HK-2 (cell line): ENCODE results near the gene AIPL1.

ENCODE experiments used
- DNase-seq: peaks from one replicate; pipeline ENCODE4 v3.0.0-alpha.2; 2018; ENCODE audit not compliant: unreplicated experiment

AIPL1 gene

DNA sequence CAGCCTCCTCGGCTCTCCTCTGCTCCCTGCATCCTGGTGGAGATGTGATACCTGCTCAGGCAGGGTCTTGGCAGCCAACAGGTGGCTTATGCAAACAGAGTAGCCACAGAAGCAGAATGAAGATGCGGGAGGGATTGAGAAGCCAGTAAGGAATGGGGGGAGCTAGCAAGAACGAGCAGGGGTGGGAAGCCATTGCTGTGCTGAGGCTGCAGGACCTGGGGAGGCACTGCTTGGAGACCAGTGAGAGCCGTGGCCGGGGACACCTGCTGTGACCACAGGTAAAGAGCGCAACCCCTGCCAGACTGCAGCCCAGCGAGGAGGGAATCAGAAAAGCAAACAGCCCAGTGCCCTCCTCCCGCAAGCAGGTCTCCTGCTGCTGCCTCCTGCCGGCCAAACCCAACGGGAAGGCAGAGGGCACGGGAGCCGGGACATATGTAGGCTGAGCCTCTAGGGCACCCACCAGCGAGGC is 14.7 kb downstream of the AIPL1 start:
- DNase-seq: no peak

GRCh38 chr17:6415616-6416015 is 19.3 kb downstream of the AIPL1 start:
- no peak for DNase-seq

GRCh38 chr17:6413065-6413464 is 21.9 kb downstream of the AIPL1 start:
- no peak for DNase-seq

- no peak for DNase-seq
Observed at GRCh38 chr17:6408735-6409134, 26.2 kb downstream of the AIPL1 start.

DNA sequence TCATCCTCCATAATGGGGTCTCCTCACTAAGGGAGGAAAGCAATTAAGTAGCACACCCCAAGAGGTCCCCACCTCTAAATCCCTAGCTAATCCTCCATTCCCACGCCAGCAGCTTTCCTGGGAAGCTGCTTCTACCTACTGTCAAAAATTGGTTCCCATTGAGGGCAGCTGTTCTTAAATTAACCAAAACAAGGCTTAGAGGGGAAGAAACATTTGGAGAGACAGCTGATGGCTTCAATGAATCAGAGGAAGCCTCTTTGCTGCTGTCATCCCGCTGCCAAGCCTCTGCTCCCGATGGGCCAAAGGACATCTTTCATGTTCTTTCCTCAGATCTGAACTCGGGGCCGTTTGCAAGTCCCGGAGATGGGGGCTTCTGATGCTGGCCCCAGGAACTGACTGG is 26.6 kb downstream of the AIPL1 start:
- no peak for DNase-seq

- DNase-seq: no peak
Observed at GRCh38 chr17:6402258-6402657, 32.7 kb downstream of the AIPL1 start.

DNA sequence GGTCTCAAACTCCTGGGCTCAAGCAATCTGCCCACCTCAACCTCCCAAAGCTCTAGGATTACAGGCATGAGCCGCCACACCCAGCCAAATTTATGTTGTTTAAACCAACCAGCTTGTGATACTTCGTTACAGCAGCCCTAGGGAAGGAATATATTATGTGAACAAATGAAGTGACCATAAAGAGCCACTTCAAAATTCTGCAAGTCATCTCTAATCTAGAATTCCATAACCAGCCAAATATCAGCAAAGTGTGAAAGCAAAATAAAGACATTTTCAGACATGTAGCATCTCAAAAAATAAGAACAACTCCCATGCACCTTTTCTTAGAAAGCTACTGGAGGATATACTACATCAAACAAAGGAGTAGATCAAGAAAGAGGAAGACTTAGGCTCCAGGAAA is 36.0 kb downstream of the AIPL1 start:
- no peak for DNase-seq

DNA sequence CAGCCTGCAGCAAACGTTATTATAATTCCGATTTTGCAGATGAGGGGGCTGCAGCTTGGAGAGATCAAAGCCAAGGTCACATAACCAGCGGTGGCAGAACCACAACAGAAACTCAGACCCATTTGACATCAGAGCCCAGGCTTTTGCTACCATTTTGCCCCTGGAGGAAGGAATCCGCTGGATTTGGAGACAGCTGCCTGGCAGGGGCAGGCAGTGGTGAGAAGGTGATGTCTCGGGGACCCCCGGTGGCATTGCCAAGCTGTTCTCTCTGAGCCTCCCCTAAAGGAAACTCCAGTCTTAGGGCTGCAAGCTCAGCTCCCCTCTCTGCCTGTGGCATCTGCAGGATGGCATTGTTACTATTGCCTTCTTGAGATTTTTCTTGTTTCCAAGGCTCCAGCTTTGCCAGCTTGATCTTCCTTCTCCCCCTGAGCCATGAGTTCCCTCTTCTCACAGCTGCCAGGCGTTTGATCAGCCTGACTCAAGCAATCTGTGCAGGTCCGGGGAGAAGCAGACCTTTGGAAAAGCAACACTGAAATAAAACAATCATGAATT is 40.8 kb downstream of the AIPL1 start:
- DNase-seq: no peak

GRCh38 chr17:6393351-6393952 is 41.5 kb downstream of the AIPL1 start:
- DNase-seq: no peak

DNA sequence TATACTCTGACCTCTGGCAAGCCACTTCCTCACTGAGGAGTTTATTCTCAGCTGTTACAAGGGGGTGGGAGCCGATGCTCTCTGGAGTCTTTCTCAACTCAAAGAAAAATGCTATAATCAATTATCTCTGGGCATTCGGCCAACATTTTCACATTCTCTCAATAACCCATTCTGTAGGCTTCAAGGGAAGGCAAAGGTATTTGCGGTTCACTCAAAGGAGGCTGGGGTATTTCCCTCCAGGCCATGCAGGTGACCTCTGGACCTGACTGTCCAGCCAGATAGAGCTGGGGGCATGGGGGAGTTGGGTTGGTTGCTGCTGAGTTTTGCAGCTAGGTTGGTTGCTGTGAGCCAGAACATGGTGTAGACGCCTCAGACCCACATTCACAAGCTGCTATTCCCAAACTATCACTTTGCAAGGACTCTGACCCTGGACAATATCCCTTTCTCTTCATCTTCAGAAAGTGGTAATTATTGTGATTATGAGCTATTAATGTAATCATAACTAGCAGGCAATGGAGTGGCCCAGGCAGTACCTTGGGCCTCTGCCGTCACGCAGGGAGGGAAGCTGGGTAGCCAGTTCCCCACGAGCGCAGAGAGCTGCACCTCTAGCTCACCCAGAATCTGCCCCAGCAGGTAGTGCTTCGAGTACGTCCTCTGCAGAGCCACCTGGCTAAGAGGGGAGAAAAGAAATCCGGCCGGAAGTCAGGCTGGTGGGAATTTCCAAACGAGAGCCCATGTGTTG is 42.1 kb downstream of the AIPL1 start:
- DNase-seq: no peak

- no peak for DNase-seq
Observed at GRCh38 chr17:6388416-6388815, 46.5 kb downstream of the AIPL1 start.

- DNase-seq: no peak
Observed at GRCh38 chr17:6387858-6388257, 47.1 kb downstream of the AIPL1 start.

DNA sequence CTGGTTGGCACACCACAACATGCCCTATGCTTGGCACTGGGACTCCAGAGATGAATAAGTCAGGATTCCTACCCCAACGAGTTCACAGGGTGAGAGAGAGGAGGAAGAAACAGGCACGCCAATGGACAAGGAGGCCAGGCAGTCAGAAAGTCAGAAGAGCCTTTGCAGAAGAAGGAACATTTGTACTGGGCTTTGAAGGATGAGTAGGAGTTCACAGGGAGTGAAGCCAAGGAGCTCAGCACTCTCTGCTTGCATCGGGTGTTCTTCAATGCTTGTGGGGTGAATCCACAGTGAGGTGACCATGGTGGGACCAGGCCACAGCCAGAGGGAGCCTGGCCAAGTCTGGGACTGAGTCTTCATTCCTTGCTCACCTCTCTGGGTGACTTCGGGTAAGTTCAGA is 47.5 kb downstream of the AIPL1 start:
- no peak for DNase-seq

GRCh38 chr17:6386041-6386630 is 48.8 kb downstream of the AIPL1 start:
- DNase-seq: no peak

GRCh38 chr17:6384481-6384880 is 50.4 kb downstream of the AIPL1 start:
- DNase-seq: no peak

DNA sequence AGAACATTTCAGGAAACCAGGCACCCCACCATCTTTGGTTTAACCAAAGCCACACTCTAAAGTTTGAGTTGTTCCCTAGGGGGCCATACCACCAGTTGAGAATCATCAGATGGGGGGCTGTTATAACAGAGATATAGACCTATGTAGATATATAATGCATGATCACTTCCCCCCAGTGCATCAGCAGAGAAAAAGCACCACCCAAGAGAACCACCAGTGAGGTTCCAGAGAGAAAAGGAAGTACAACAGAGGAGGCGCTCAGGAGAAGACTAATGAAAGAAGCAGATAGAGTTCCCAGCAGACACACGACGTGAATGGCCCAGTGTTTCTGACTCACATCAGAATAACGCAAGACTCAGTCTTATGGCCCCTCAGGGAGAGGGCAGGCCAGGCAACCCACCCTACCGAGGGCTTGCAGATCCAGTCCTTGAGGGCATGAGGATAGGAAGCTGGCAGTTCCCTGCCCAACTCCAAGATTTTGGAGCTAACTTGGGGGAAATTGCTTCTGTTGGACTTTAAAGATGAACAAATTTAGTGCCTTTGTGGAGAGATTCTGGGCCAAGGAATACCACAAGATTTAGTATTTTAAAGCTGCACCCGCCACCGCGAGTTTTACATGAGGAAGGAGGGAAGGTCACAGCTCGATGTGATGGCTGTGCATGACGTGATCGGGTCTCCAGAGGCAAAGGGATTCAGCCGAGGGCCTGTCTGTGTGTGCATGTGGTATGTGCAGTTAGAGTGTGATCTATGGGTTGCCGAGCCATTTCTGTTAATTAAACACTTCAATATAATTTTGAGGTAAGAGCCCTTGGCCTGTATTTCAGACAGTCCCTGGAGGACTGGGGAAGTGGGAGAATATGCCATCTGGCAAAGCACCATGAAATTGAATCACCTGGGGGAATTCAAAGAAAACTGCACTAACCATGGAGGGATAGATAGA is 53.1 kb downstream of the AIPL1 start:
- no peak for DNase-seq

DNA sequence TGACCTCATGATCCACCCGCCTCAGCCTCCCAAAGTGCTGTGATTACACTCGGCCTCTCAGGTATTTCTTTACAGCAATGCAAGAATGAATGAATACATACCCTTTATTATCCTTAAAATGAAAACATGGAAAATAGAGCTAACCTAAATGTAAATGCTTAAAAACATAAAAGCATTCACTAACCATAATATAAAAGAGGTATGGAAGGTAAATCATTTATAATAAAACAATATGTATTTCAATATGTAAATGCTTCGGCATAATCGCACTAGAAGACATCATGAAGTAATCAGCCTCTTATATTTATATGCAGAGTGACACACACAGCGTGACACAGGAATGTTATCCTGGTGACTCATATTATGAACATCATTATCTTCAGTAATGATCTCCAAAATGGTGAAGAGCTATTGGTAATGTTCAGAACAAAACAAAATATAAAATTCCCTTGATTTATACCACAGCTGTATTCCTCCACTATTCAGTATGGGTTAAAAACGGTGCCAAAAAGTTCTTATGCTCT is 53.9 kb downstream of the AIPL1 start:
- no peak for DNase-seq

DNA sequence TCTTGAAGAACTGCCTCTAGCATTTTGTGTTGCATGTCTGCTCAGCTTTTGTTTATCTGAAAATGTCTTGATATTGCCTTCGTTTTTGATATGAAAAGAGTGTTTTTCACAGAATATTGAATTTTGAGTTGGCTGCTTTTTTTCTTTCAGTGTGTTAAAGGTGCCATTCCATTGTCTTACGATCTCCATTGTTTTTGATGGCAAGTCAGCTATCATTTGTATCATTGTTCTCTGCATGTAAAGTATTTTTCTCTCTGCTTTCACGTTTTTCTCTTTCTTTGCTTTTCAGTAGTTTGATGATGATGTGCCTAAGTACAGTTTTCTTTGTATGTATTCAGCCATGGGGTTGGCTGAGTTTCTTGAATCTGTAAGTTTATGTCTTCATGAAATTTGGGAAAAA is 57.0 kb downstream of the AIPL1 start:
- DNase-seq: no peak

DNA sequence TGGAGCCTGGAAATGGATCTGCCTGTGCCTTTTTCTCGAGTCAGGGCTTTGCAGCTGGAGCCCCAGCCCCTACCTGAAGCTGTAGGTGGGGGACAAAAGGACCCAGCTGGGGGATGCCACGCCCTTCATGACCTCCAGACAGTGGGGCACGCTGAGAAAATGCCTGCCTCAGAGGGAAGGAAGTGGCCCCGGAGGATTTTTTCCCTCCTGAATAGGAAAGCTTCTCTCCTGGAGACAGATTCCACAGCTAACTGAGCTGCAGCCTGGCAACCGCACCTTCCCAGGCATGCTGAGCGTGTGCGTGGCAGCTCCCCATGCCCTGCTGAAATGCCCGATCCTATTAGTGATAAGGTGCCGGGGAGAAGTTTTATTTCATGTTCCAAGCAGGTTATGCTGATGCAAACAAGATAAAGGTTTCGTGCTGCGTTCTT is 58.0 kb downstream of the AIPL1 start:
- DNase-seq: no peak

DNA sequence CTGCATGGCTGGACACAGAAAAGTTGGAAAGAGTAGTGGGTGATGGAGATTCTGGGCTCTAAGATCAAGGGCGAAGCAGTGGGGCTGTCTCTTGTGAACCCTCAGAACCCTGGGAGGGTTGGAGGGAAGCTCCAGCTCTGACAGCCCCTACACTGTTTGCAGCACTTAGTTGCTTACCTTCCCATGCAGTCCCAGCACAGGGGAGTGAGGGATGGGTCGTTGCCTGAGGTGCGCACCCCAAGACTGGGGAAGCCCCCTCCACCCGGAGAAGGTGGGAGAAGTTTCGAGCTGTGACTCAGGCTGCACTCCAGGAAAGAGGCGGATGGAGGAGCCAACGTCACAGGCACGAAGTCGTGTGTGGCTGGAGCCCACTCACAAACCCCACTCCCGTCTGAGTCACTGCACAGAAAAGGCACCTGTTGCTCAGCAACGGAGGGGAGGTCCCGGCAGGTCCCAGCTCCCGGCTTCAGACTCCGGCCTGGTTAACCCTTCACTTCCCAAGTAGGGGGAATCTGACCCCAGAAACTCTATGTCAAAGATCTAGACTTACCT is 60.1 kb downstream of the AIPL1 start:
- peak; percentile 73 for DNase-seq

- no peak for DNase-seq
Observed at GRCh38 chr17:6374271-6374691, 60.6 kb downstream of the AIPL1 start.
